ENCODE data around the gene KRTAP5-6.

GRCh38 chr11:1719781-1720180, 22.8 kb downstream of the KRTAP5-6 start:
- TF ChIP-seq RFX5 (IDR thresholded peaks at IDR 0.05), result no peak
- TF ChIP-seq JUNB (IDR thresholded peaks at IDR 0.05), result no peak
- no peak for TF ChIP-seq ZC3H11A (IDR thresholded peaks at IDR 0.05)
- TF ChIP-seq, protein P1, sequence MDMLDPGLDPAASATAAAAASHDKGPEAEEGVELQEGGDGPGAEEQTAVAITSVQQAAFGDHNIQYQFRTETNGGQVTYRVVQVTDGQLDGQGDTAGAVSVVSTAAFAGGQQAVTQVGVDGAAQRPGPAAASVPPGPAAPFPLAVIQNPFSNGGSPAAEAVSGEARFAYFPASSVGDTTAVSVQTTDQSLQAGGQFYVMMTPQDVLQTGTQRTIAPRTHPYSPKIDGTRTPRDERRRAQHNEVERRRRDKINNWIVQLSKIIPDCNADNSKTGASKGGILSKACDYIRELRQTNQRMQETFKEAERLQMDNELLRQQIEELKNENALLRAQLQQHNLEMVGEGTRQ (IDR thresholded peaks at IDR 0.05), result no peak
- TF ChIP-seq, protein P2, sequence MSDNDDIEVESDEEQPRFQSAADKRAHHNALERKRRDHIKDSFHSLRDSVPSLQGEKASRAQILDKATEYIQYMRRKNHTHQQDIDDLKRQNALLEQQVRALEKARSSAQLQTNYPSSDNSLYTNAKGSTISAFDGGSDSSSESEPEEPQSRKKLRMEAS (IDR thresholded peaks at IDR 0.05), result no peak
- no peak for TF ChIP-seq MYC (IDR thresholded peaks at IDR 0.05; ENCODE audit: borderline replicate concordance, low read length)
- TF ChIP-seq, protein P3, sequence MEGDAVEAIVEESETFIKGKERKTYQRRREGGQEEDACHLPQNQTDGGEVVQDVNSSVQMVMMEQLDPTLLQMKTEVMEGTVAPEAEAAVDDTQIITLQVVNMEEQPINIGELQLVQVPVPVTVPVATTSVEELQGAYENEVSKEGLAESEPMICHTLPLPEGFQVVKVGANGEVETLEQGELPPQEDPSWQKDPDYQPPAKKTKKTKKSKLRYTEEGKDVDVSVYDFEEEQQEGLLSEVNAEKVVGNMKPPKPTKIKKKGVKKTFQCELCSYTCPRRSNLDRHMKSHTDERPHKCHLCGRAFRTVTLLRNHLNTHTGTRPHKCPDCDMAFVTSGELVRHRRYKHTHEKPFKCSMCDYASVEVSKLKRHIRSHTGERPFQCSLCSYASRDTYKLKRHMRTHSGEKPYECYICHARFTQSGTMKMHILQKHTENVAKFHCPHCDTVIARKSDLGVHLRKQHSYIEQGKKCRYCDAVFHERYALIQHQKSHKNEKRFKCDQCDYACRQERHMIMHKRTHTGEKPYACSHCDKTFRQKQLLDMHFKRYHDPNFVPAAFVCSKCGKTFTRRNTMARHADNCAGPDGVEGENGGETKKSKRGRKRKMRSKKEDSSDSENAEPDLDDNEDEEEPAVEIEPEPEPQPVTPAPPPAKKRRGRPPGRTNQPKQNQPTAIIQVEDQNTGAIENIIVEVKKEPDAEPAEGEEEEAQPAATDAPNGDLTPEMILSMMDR (IDR thresholded peaks at IDR 0.05), result no peak
- no peak for TF ChIP-seq SMC3 (IDR thresholded peaks at IDR 0.05)
- TF ChIP-seq TP53 (CRISPR knock-in tag; IDR thresholded peaks at IDR 0.05), result no peak
- TF ChIP-seq RCOR1 (IDR thresholded peaks at IDR 0.05; ENCODE audit: low read depth, low read length), result no peak
- TF ChIP-seq, protein P4, sequence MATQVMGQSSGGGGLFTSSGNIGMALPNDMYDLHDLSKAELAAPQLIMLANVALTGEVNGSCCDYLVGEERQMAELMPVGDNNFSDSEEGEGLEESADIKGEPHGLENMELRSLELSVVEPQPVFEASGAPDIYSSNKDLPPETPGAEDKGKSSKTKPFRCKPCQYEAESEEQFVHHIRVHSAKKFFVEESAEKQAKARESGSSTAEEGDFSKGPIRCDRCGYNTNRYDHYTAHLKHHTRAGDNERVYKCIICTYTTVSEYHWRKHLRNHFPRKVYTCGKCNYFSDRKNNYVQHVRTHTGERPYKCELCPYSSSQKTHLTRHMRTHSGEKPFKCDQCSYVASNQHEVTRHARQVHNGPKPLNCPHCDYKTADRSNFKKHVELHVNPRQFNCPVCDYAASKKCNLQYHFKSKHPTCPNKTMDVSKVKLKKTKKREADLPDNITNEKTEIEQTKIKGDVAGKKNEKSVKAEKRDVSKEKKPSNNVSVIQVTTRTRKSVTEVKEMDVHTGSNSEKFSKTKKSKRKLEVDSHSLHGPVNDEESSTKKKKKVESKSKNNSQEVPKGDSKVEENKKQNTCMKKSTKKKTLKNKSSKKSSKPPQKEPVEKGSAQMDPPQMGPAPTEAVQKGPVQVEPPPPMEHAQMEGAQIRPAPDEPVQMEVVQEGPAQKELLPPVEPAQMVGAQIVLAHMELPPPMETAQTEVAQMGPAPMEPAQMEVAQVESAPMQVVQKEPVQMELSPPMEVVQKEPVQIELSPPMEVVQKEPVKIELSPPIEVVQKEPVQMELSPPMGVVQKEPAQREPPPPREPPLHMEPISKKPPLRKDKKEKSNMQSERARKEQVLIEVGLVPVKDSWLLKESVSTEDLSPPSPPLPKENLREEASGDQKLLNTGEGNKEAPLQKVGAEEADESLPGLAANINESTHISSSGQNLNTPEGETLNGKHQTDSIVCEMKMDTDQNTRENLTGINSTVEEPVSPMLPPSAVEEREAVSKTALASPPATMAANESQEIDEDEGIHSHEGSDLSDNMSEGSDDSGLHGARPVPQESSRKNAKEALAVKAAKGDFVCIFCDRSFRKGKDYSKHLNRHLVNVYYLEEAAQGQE (IDR thresholded peaks at IDR 0.05), result no peak
- TF ChIP-seq HMGXB4 (CRISPR knock-in tag; IDR thresholded peaks at IDR 0.05; ENCODE audit: borderline replicate concordance), result no peak

Measured in A549 (cell line).